GM10847 (cell line): ENCODE results near the gene NDST1.

Source experiments
- POLR2A ChIP-seq: IDR thresholded peaks from 2 replicates; pipeline ENCODE4 v1.6.1; 2011; ENCODE audit not compliant: insufficient read length; ENCODE audit errors: extremely low read depth

NDST1 gene

DNA sequence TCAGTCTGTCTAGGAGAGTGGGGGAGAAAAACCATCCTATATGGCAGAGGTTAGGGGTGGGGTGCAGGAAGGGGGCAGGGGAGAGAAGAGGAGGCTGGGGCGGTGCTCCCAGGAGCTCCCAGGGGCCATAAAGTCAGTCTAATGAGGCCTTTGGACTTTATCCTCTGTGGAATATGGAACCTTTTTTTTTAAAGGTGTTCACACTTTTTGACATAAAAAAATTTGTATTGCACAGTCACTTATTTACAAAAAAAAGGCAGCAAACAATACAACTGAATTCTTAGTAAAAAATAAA lies 80.6 kb downstream of the NDST1 start:
- no peak for TF ChIP-seq POLR2A

- no peak for TF ChIP-seq POLR2A
Observed at GRCh38 chr5:150589862-150590601, 82.1 kb downstream of the NDST1 start.

- TF ChIP-seq POLR2A, result no peak
Observed at GRCh38 chr5:150590979-150591695, 83.2 kb downstream of the NDST1 start.

- TF ChIP-seq POLR2A, result no peak
Observed at GRCh38 chr5:150593593-150593992, 85.7 kb downstream of the NDST1 start.

GRCh38 chr5:150593996-150594395 lies 86.1 kb downstream of the NDST1 start:
- TF ChIP-seq POLR2A, result no peak

DNA sequence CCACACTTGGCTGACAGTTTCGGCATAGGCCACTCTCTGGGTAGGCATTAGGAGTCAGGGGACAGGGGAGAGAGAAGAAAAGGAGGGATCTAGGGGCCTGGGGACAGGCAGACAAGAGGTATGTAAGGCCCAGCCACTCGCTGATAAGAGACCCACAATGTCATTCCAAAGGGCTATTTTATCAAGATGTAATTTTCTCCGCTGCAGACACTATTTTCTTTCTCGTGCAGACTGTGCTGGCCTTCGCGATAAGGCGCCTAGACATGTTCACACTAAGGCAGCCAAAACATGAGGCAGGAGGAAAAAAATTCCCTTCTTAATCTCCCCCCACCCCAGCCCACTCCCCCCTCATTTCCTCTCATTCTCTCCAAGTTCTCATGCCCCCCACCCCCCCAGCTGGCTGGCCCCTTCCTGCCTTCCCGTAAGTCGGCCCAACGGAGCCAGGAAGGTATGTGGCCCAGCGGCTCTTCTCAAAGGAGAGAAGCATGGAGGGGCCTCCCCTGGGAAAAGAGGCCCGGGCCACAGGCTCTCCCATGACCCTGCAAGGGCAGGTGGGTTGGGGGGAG lies 87.6 kb downstream of the NDST1 start:
- no peak for TF ChIP-seq POLR2A

DNA sequence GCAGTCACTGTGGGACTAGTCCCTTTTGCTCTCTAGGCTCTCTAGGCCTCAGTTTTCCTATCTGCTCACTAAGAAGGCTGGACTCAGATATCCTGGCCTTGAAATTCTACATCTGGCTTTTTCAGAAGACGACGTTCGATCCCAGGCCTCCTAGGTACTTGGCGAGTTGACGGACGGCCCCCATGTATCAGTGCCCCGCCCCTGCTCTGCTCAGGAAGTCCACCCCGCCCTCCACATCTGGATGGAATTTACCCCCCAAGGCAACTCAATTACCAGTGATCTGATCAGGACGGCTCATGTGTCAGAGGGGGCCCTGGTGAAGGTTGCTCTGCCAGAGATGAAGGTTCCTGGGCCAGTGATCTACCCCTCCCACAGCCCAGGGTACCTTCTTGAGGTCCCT lies 88.4 kb downstream of the NDST1 start:
- TF ChIP-seq POLR2A, result no peak

- no peak for TF ChIP-seq POLR2A
Observed at GRCh38 chr5:150596826-150597225, 88.9 kb downstream of the NDST1 start.

DNA sequence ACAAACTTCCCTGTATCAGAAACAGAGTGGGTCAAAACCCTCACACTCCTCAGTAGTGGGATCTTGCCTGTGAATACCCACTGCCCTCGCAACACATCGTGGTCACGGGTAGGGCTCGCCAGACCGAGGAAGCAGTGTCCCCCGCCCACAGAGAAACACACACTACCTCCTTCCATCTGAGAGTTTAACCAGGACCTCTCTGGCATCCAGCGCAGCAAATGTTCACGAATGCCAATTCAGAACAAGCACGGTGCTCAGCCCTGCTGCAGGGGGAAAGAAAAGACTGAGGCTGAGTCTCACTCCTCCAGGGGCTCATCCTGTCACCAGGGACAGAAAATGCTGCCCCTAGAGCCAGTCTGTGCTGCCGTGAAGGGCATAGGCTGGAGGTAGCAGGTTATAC lies 90.1 kb downstream of the NDST1 start:
- no peak for TF ChIP-seq POLR2A

DNA sequence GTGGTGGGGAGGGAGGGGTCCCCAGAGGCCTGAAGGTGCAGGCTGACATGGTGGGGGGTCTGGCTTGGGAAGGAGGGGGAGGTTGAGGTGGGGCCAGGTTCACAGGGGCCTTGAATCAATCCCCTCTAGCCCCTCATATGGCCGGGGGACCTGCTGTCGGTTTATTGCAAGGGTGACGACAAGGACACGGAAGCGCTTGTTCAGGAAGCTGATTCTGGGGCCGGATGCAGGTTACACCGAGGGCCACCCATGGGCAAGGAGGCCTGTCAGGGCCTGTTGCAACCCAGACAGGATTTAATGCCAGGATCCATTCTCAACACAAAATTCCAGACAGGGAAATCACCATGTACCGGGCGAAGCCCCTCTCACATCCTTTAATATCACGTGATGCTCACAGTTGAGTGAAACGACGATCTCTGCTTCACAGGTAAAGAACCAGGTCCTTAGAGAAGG lies 90.9 kb downstream of the NDST1 start:
- TF ChIP-seq POLR2A, result no peak

DNA sequence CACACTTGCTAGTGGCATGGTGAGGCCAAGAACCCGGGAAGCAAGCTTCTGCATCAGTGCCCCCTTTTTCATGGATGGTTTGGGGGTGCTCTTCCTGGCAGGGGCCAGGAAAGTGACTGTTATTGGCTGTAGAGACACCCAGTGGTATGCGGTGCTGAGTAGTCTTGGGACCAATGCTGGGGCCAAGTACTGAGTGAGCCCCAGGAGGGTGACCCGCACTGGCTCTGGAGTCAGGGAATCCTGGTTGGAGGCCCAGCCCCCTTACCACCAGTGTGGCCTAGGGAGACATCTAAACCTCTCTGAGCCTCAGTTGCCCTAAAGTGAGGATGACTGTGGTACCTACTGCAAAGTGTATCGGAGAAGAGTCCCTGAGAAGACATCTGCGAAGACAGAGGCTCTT lies 91.3 kb downstream of the NDST1 start:
- no peak for TF ChIP-seq POLR2A

- no peak for TF ChIP-seq POLR2A
Observed at GRCh38 chr5:150599917-150600511, 92.1 kb downstream of the NDST1 start.

DNA sequence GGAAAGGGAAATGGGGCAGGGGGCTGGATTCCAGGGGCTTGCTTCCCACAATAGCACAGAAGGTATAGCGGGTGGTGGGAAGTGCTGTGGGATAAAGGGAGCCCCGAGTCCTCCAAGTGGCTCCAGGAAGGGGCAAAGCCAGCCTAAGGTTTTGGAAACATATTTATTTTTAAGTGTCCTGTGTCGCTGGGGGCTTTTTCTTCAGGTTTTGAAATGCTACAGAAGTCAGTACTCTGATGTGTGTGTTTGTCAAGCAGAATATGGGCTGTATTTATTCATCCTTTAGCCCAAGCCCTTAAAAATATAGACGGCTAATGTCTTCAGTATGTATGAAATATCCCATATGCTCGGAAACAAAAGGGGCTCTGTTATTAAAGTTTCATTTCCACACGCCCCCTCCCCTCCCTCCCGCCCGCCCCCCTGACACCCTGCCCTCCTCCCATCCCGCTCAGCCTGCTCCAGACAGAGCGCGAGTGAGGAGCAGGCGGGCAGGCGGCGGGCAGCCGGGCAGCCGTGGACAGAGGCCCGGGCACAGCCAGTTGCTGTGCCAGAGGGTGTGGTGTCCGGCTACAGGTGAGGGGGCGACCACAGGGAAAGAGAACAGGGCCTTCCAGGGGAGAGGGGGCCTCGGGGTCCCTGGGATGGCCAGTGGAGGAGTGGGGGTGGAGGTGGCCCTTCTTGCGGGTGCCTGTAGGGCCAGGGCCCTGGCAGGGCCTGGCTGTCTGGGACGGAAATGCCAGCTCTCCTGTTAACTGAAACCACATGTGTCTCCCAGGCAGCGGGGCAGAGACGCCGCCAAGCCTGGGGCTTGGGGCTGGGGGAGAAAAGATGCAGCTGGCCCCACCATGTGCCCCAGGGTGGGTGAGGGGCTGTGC lies 92.9 kb downstream of the NDST1 start:
- TF ChIP-seq POLR2A, result no peak

DNA sequence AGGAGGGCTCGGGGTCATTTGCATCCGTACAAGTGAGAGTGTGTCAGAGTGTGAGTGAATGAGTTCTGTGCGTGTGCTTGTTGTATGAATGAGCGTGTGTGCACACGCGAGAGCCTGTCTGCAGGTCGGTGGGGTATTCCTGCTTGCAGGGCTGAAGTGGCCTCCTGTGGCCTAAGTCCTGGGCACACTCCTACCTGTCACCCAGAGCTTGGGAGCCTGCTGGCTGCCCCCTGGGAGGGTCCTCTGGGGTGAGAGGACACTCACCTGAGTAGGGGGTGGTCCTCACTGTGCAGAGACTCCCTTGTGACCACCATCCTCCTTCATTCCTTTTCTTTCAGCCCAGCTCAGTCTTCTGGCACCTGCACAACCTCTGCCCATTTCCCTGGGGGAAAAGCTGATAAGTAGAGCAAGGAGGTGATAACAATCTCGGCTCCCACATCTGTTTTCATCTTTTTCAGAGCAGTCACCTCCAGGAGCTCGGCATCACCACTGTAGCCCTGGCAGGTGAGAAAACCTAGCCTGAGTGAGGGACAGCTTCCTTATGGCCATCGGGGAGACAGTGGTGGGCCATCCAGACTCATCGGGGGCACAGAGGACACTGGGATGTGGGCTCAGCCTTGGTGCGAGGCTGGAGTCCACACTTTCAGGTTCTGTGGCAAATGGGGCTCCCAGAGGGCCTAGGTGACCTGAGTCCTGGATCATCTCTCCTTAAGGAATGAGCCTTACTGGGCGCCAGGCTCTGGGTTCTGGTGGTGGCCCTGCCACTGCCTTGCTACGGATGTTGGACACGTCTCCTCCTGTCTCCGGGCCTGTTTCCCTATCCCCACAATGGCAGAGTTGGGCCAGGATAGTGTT lies 93.8 kb downstream of the NDST1 start:
- no peak for TF ChIP-seq POLR2A

DNA sequence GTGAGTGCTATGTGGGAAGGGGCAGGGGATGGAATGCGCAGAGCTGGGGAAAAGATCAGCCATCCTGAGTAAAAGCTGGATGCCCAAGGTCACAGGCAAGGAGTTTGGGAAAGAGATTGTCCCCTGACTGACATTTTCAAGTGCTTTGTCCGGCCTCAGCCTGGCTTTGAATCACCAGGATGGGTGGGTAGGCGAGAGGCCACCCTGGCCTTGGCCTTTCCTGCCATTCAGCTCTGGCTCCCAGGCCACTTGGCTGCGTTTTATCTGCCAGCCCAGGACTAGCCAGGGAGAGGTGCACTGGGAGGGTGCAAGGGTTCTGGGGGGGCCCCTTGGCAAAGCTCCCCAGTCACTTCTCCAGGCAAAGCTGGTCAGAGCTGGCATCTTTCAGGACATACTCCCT lies 95.1 kb downstream of the NDST1 start:
- no peak for TF ChIP-seq POLR2A

- TF ChIP-seq POLR2A, result no peak
Observed at GRCh38 chr5:150603491-150603890, 95.6 kb downstream of the NDST1 start.
